ENCODE results near the gene ADAMTSL2.

The ADAMTSL2 gene

GRCh38 chr9:133536080-133536479 is 1.6 kb downstream of the ADAMTSL2 start:
- no peak for DNase-seq

DNA sequence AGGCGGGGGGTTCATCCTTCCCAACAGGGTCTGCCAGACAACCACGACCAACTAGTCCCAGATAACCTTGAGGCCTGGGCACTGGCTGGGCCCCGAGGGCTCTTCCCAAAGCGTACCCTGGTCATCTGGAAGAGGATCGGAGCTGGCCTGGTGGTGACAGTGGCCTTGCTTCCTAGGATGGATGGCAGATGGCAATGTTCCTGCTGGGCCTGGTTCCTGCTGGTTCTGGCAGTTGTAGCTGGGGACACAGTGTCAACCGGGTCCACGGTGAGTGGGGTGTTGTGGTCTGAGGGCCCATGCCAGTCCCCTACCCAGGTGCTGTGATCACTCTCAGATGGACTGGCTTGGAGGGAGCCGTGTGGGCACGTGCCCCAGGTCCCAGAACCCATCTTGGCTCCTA is 2.0 kb downstream of the ADAMTSL2 start:
- DNase-seq: no peak

GRCh38 chr9:133537257-133537656 is 2.8 kb downstream of the ADAMTSL2 start:
- DNase-seq: no peak

- DNase-seq: no peak
Measured at GRCh38 chr9:133538176-133538575, 3.7 kb downstream of the ADAMTSL2 start.

DNA sequence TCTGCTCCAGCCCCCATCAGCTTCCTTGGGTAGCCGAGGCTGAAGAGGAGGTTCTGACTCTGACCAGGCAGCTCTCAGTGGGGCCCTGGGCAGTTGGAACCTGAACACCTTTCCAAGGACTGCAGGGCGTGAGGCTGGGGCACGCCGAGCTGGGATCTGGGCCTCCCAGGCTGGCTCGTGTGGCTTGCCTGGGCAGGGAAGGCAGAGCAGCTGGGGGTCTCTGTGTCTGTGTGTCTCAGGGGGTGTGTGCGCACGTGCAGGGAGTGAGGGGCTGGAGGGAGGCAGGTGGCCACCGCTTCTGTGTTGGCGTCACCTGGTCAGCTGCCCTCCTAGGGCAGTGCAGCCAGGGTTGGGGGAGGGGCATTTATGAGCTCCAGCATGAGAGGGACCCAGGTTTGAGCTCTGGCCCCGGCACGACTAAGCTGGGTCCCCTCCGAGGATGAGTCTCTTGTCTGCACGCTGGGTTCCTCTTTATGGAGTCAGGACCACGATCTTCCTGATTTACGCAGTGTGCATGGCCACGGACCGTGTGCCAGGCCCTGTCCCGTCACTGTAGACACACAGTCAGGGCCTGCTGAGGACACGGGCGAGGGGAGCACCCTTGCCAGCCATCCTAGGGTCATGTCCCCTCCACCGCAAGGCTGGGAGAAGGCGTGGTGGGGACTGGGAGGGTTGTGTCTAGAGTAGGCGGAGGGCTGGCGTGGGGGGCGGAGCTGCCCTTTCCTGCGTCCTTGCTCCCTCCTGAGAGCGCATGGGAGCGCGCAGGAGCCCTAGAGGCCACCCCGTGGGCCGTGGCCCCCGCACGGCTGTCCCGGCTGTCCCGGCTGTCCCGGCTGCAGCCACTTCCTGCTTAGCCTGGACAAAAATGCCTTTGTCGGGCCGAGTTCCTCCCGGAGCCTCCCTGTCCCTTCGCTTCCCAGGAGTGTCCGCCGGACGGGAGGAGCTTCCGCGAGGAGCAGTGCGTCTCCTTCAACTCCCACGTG is 4.6 kb downstream of the ADAMTSL2 start:
- DNase-seq: no peak

DNA sequence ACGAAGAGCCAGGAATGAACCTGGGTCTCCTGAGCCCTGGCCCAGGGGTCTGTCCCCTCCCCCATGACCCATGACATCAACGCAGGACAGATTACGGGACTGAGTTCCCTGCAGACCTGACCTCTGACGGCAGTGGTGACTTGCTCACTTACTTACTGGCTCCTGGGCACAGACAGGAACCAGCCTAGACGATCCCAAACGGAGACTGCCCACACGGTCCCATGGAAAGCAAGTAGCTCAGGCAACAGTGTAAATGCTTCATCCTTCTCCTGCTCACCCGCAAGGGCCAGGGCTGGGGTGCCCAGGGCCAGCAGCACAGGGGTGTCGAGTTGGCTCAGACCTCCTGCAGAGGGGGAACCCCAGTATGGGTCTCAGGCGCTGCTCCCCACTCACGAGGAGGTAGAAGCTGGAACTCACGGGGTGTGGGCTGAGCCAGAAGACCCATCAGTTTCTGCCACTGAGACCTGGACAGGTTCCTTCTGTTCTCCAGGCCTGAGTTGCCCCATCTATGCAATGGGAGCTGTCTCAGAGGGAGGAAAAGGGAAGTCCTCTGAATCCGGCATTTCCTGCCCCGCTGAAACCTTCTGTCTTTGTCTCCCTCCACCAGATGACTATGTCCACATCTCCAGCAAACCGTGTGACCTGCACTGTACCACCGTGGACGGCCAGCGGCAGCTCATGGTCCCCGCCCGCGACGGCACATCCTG is 5.6 kb downstream of the ADAMTSL2 start:
- no peak for DNase-seq

DNA sequence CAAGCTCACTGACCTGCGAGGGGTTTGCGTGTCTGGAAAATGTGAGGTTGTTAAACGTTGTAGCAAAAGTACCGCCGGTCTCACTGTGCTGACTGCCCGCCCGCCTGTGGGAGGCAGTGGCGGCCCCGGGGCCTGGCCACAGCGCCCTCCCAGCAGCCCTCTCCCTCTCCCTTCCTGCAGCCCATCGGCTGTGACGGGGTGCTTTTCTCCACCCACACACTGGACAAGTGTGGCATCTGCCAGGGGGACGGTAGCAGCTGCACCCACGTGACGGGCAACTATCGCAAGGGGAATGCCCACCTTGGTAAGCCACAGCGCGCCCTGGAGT is 6.2 kb downstream of the ADAMTSL2 start:
- DNase-seq: no peak

DNA sequence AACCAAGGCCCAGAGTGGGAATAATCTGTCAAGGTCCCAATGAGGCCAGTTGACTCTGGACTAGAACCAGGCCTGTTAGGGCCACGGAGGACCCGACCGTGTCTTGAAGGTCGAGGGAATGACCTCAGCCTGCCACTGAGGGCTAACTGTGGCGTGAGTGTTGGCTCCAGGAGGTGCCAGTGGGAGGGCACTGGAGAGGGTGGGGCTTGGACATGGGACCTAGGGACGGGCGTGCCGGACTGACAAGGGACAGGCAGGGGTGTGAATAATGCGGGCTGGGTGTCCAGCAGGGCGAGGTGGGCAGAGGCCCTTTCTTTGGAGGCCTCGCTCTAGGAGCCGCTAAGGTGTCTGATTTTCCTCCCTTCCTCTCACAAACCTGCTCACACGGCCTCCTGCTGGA is 7.5 kb downstream of the ADAMTSL2 start:
- no peak for DNase-seq

DNA sequence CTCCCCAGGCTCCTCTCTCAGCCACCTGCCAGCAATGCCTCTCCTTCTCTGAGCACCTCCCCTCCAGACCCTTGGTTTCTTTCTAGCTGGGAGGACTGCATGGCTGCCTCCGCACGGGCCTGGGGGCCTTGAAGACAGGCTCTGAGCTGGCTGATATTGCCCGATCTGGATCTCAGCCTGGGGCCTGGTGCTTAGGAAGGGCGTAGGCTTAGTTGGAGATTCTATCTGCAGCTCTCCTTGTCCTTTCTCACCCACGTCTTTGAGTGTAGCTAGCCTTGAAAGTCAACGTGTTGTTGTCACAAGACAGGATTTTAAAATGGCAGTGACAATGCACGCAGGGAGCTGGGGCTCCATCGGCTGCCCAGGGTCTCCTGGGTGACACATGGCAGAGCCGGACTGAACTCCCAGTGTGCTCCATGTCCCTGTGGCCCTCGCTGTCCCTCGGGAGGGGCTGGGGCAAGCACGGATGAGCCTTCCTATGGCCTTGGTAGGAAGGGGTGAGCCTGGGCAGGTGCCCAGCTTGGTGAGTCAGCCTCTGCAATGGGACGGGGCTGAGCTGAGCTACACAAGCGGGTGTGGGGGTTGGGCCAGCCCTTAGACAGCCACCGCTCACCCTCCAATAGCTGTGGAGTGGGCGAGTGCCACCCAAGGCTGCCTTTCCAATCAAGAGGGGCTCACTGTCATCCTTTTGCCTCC is 9.4 kb downstream of the ADAMTSL2 start:
- no peak for DNase-seq

DNA sequence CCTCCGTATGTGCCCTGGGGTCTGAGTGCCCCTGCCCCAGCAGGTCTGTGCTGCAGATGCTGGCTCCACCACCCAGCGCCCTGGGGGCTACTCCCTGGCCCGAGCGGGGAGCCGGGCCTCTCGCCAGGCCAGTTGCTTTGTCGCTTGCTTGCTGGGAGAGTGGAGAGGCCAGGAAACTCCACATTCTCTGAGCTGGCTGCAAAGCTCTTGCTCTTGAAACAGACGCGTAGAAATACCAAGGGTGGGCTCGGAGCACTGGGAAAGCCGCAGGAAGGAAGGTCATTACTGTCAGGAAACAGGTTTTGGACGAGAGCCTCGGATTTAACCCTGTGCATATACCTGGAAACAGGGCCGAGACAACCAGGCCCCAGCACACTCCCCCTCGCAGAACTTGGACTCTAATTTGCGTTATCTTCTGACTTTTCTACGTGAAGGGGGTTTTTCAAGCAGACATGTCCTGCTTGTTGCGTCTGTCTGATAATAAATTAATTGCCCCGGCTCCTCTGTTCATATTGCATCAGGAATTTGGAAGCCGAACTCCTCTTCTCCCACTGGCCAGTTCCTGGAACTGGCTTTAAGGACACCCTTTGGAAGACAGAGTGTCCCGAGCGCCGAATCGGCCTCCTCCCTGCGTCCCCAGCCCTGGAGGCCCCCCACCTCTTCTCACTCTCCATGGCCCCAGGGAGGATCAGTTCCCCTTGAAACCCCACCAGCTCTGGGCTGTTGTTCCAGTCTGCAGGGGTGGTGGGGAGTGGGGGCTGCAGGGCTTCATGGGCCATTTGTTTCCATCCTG is 11.2 kb downstream of the ADAMTSL2 start:
- no peak for DNase-seq

DNA sequence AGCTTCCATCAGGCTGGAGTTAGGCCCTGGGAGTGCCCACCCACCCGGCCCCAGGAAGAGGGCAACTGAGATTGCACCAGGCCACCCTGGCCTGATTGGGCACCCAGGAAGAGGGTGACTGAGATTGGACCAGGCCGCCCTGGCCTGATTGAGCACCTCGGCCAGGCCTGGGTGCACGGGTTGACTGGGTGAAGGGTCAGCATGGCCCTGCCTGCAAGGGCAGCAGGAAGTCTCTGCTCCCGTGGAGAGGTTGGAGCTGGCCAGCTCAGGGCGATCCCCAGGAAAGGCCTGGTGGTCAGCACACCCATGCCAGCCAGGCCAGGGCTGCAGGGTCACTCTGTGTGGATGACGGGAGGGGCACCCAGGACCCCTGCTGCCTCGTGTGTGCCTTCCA is 11.8 kb downstream of the ADAMTSL2 start:
- no peak for DNase-seq

DNA sequence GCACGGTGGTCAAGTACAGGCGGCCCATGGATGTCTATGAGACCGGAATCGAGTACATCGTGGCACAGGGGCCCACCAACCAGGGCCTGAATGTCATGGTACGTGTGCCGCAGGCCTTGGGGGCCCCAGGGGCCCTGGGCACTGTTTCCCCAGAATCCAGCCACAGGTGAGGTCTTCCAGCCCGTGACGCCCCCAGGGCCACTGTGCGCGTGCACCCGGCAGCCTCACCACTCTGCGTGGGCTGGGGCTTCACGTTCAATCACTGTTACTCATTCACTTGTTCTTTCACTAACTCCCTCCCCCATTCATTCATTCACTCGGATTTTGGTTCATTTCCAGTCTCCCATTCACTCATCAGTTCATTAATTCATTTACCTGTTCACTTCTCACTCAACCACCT is 12.6 kb downstream of the ADAMTSL2 start:
- DNase-seq: no peak

- no peak for DNase-seq
Measured at GRCh38 chr9:133551446-133551845, 16.9 kb downstream of the ADAMTSL2 start.

DNA sequence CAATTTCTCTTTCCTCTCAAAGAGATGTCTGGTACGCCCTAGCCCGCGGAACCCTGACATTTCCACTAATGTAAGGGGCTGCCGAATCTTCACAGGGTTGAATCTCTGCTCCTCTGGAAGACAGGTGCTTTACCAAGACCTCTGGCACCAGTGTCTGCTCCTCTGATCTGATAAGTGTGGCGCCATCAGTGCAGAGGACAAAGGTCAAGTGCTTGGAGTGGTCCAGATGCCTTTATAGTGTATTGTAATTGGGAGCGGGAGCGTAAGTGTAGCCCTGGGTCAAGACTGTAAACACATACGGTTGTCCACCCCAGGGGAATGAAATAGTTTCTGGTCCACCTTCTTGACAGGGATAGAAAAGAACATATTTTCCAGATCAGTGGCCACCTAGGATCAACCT is 17.7 kb downstream of the ADAMTSL2 start:
- no peak for DNase-seq

DNA sequence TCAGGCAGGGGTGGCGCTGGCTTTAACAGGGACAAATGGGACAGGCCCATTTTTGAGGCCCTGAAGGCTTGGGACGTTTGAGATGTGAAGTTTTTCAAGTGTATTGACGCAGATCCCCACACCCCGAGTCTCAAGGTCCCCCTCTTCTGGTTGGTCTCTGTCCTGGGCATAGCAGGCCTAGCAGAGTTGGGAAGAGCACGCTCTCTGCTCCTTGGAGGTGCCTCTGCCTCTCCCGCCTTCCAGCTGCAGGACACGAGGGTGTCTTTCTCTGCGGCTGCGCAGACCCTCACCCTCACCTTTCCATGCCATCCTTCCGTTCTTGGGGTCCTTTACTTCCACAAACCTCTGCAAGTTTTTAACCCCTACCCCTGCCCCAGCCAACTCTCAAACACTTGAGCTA is 18.6 kb downstream of the ADAMTSL2 start:
- no peak for DNase-seq

DNA sequence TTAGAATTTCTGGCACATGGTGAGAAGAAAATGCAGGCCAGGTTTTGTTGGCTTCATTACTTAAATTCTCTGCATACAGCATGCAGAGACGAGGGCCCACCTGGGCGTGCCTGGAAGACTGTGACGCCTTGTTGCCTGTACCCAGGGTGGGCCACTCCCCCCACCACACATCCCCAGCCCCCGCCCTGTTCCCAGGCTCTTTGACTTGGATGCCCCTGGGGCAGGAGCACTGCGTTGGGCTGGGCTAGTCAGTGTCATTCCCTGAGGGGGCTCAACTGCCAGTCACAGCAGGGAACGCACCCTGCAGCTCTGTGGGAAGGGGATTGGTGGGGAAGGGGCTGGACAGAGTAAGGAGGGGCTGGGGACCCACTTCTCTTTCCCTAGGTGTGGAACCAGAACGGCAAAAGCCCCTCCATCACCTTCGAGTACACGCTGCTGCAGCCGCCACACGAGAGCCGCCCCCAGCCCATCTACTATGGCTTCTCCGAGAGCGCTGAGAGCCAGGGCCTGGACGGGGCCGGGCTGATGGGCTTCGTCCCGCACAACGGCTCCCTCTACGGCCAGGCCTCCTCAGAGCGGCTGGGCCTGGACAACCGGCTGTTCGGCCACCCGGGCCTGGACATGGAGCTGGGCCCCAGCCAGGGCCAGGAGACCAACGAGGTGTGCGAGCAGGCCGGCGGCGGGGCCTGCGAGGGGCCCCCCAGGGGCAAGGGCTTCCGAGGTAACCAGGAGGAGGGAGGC is 19.6 kb downstream of the ADAMTSL2 start:
- DNase-seq: no peak

DNA sequence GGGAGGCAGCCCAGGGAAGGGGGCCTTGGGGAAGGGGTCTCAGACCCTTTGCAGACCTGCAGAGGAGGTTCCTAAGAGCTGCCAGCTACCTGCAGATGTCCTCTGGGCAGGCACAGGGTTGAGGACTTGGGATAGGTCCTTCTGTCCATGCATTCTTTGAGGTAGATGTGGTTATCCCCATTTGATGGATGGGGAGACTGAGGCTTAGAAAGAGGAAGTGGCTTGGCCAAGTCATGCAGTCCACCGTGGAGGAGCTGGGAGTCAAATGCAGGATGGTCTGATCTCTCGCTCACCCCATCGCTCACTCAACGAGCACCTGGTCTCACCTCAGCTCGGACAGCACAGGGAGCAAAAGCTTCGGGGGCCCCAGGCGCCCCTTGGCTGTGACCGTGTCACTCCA is 20.2 kb downstream of the ADAMTSL2 start:
- no peak for DNase-seq

DNA sequence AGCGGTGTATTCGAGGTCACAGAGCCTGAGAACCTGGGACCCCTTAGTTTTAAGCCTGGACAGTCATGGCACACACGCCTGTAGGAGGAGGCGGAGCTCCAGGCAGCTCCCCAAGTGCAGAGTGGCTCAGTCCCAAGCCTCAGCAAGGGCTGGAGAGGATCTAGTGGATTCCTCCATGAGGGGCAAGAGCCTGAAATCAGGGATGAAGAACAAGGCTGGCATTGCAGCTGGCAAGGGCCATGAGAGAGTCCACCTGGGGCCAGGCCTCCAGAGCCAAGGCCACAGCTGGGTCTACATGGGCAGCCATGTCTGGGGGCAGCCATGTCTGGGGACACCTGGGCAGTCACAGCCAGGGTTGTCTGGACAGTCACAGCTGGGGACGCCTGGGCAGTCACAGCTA is 21.9 kb downstream of the ADAMTSL2 start:
- DNase-seq: no peak

DNA sequence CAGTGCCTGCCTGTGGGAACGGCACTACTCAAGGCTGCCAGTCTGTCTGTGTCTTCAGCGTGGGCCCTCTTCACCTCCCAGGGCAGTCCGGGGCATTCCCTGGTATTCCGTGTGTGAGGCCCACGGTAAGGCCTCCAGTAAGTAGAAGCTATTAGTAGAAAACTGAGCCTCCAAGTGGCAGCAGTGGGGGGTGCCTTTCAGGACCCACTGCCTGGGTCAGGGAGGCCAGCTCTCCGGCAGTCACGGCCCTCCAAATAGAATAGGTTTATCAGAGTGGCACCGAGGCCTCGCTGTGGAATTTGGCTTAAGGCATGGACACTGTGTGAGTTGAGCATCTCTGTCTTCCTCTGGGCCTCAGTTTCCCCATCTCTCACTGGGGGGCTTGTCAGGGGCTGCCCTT is 23.1 kb downstream of the ADAMTSL2 start:
- DNase-seq: no peak

- peak; percentile 90 for DNase-seq
Measured at GRCh38 chr9:133558191-133559126, 24.0 kb downstream of the ADAMTSL2 start.

- DNase-seq: no peak
Measured at GRCh38 chr9:133560311-133560710, 25.8 kb downstream of the ADAMTSL2 start.

All from fibroblast of skin of abdomen (primary cell).